ENCODE measurements around the gene ZFYVE19. TPM values are rescaled to one million over a fixed set of nuclear protein-coding genes. Genes with fewer than 3 reads are reported as not detected.
"Not testable (repeated sequence)": the region's sequence is repeated elsewhere in the genome, so short reads cannot be mapped to it uniquely, and the experiment has no call there.

Gene ZFYVE19
- total RNA-seq, 1 donor from 2014 or later = 13.9 TPM

DNA sequence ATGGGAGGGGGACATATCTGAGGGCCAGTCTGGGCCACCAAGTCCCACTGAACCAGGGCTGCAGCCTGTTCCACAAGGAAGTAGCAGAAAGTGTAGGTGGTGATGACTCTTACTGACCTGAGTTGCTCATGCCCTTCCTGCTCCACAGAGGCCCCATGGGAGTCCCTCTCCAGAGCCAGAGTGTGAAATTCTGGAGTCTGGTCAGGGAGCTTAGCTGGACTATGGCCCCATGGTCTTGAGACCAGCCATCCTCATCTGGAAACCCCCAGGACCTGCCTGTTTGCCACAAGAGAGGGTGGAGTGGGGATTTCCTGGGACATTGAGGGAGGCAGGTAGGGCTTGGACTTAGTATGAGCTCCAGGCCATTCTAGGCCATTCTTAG is 39.9 kb downstream of the ZFYVE19 start:
- DNase-seq (ENCODE audit: low read depth, low spot score) = no peak

DNA sequence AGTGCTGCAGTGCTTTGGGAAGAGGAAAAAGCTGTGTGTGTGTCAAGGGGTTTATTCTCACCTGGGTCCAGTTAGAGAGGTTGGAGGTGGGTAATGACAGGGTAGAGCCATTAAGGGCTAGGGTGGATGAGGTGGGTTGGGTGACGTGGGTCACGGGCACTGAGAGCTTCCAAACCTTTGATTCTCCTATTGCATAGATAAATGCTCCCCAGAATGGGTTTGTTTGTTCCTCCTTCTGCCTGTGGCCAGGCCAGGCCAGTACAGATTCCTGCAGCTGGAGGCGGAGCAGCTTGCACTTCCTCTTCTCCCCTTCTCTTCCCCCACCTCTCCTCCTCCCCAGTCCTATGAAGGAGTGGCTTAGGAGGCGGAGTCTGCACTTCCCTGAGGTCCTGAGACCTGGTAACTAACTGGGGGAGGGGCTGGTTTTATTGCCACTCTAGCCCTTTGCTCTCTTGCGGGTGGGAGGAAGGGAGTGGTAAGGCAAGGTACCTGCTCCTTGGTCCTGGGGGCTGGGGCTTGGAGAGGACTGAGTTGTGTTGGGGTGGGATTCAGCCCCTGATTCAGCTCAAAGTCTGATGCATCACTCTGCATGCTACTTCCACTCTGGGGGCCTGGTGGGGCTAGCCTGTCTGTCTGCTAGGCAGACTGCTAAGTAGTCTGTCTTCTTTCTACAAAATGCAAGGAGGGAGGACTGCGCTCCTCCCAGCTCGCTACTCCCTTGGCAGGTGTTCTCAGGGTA is 40.5 kb downstream of the ZFYVE19 start:
- DNase-seq (ENCODE audit: low read depth, low spot score) = no peak

GRCh38 chr15:40850576-40851112 is 43.8 kb downstream of the ZFYVE19 start:
- no peak for DNase-seq (ENCODE audit: low read depth, low spot score)

- no peak for DNase-seq (ENCODE audit: low read depth, low spot score)
Measured at GRCh38 chr15:40852529-40852928, 45.6 kb downstream of the ZFYVE19 start.

- DNase-seq (ENCODE audit: low read depth, low spot score) = no peak
Measured at GRCh38 chr15:40853241-40853890, 46.5 kb downstream of the ZFYVE19 start.

DNA sequence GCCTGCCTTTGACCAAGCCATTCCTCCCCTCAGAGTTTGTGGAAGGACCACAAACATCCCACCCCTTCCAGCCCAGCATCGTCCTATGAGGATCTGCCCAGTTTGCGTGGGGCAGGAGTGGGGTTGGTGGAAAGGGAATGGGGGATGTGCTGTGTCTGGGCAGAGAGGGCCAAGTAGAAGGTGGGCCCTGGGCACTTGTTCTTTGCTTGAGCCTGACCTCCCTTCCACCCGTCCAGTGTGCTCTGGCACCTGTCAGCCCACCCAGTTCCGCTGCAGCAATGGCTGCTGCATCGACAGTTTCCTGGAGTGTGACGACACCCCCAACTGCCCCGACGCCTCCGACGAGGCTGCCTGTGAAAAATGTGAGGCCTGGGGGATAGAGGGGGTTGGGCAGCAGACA is 47.3 kb downstream of the ZFYVE19 start:
- DNase-seq (ENCODE audit: low read depth, low spot score) = no peak

GRCh38 chr15:40855706-40856234 is 48.9 kb downstream of the ZFYVE19 start:
- DNase-seq (ENCODE audit: low read depth, low spot score) = no peak

- no peak for DNase-seq (ENCODE audit: low read depth, low spot score)
Measured at GRCh38 chr15:40856746-40857145, 49.9 kb downstream of the ZFYVE19 start.

- no peak for DNase-seq (ENCODE audit: low read depth, low spot score)
Measured at GRCh38 chr15:40857601-40858341, 50.9 kb downstream of the ZFYVE19 start.

DNA sequence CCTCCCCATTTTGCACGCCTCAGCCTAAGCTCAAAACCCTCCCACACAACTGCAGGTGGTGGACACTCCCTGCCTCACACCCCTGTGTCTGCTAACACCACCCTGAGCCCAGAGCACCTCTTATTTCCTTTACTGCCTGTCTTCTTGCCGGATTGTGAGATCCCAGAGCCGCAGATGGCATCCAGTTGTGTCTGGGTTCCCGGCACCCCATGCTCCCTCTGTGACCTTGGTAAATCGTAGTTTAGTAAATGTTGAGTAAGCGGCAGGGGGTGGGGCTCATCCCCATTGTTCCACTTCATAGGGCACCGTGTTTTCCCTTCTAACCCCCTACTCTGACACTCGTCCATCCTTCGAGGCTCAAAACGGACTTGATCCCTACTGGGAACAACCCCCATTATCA is 51.8 kb downstream of the ZFYVE19 start:
- no peak for DNase-seq (ENCODE audit: low read depth, low spot score)

- peak; percentile 49 for DNase-seq (ENCODE audit: low read depth, low spot score)
Measured at GRCh38 chr15:40859206-40859851, 52.4 kb downstream of the ZFYVE19 start.

DNA sequence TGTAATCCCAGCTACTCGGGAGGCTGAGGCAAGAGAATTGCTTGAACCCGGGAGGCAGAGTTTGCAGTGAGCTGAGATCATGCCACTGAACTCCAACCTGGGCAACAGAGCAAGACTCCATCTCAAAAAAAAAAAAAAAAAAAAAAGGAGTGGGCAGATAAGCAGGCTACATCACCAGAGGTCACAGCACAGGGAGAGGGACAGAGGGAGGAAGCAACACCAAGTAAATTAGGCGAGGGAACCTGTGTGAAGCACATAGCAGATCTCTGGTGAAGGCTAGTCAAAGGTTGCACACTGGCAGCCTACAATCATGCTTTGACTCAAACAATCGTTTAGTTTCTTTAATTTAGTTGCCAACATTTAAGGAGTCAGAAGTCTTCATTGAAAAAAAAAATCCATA is 54.3 kb downstream of the ZFYVE19 start:
- not testable (repeated sequence) for DNase-seq (ENCODE audit: low read depth, low spot score)

DNA sequence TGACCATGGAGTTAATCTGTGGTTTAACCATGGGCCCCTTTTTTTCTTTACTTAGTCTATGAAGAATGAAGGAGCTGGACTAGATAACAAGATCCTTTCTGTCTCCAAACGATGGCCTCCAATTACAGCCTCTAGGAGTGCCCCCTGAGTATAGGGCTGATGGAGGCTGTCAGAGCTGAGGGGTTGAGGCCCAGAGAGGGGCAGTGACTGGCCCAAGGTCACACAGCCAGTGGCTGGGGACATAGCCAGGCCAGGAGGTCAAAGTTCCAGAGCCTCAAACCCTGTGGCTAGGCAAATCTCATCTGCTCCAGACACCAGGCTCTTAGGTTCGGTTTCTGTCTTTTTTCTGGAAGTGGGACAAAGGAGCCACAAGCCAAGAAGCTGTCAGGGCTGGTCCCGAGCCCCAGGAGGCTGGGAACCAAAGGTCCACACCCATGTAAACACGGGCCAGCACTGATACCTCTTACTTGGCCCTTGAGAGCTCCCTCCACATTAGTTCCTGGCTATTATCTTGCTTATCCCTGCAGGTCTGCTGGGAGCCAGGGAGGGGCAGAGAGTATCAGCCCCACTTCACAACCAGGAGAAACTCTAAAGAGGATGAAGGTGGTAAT is 56.9 kb downstream of the ZFYVE19 start:
- DNase-seq (ENCODE audit: low read depth, low spot score) = no peak

Other genes with a start within 250 kb of the ZFYVE19 start
- gene CCDC32, start 242.0 kb upstream of the ZFYVE19 start, total RNA-seq = 20.8 and 26.2 TPM in 2 replicates
- gene RPUSD2, start 237.8 kb upstream of the ZFYVE19 start, total RNA-seq = 15.7 and 16.5 TPM in 2 replicates
- gene KNL1, start 212.8 kb upstream of the ZFYVE19 start, total RNA-seq = 18.1 and 33.8 TPM in 2 replicates
- 9.2 and 12.9 TPM in 2 replicates for gene RAD51, start 111.9 kb upstream of the ZFYVE19 start, total RNA-seq
- gene RMDN3, start 51.8 kb upstream of the ZFYVE19 start, total RNA-seq = 26.9 and 37.8 TPM in 2 replicates
- gene GCHFR, start 43.0 kb upstream of the ZFYVE19 start, total RNA-seq = 10.6 and 12.9 TPM in 2 replicates
- gene C15orf62, start 37.1 kb upstream of the ZFYVE19 start, total RNA-seq = 0.53 and 0.63 TPM in 2 replicates
- 38.2 and 48.7 TPM in 2 replicates for gene DNAJC17, start 384 bp downstream of the ZFYVE19 start, total RNA-seq
- not detected in 2 replicates for gene PPP1R14D, start 21.6 kb downstream of the ZFYVE19 start, total RNA-seq
- 1.1 and 1.7 TPM in 2 replicates for gene SPINT1, start 37.0 kb downstream of the ZFYVE19 start, total RNA-seq
- 0.07 TPM in 1 of 2 replicates, not detected in the other for gene RHOV, start 67.1 kb downstream of the ZFYVE19 start, total RNA-seq
- gene VPS18, start 87.4 kb downstream of the ZFYVE19 start, total RNA-seq = 48.7 and 50.8 TPM in 2 replicates
- 18.6 and 43.9 TPM in 2 replicates for gene DLL4, start 122.3 kb downstream of the ZFYVE19 start, total RNA-seq
- gene CHAC1, start 146.4 kb downstream of the ZFYVE19 start, total RNA-seq = 2.9 and 4.7 TPM in 2 replicates

Measured in pulmonary artery endothelial cell (primary cell).